ENCODE results near the gene ADAMTSL3. TPM values are rescaled to one million over a fixed set of nuclear protein-coding genes. Genes with fewer than 3 reads are reported as not detected.

ADAMTSL3 gene
- total and polyA plus RNA-seq, 2 of the 8 experiments (the other 6 are each of a cell fraction or from before 2014, with no cell fraction given): 0.35 to 1.4 TPM

DNA sequence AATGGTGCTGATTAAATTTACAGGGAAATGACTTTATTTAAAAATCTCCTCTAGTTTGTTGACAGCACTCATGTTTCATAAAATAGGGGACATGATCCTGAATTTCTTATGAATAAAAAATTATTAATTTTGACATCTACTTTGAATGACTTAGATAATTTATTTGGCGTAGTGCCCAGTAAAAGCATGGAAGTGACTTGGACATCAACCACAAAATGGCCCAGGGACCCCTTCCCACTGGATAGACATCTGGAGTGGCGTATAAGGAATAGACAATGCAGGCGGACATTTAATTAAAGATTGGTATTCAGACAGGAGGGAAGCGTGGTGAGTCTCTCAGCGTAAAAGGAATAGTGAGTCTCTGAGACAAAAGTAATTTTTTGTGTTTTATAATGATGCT is 79.8 kb downstream of the ADAMTSL3 start:
- no peak overlapping the region for H2BK5ac ChIP-seq (ENCODE audit: low read depth, low read length)
- no peak overlapping the region for H3K23ac ChIP-seq (ENCODE audit: insufficient read length)
- 88% methylated on average over 5 of the region's 5 CpGs; no CpG with 5 or more reads in 1 of the 2 experiments for WGBS, 2 experiments (ENCODE audit: extremely low coverage in 1 of 2, insufficient coverage in 1 of 2, insufficient read length in 1 of 2, insufficient replicate concordance in 2 of 2, low coverage in 1 of 2, low lambda C conversion rate in 2 of 2, missing lambda C conversion rate in 1 of 2)
- ChIA-PET CTCF (ENCODE audit: partially characterized antibody) (interaction anchor here (0.9 to 2.4 kb wide), 8 partner anchors 9 to 387 kb away, joined by 3 to 7 read pairs (median 4); no protein-coding TSS in a partner anchor), POLR2A (ENCODE audit: partially characterized antibody) (interaction anchor here (1.6 kb wide), 1 partner anchor 9 kb away, joined by 4 read pairs; no protein-coding TSS in a partner anchor)
- H3K23me2 ChIP-seq (ENCODE audit: low read depth, low read length): 0 out of 2 replicates have a peak, but pooled peaks cover 2% of the 10 kb centered on the region
- DNase-seq (ENCODE audit: low read depth in 1 of 2, low spot score in 2 of 2) (no peak), FAIRE-seq (no peak)
- no peak overlapping the region for H3K27ac ChIP-seq (ENCODE audit: low read depth, low read length)
- H3K9me3 ChIP-seq (ENCODE audit: insufficient read depth in 2 of 2, low read depth in 1 of 2, low read length in 1 of 2): no peaks in the 10 kb centered on the region
- H2BK12ac ChIP-seq (ENCODE audit: low read depth, low read length): no peak overlapping the region
- H3K4ac ChIP-seq (replicated peaks; ENCODE audit: insufficient read length, low read depth, low read length): no peak overlapping the region
- no peak overlapping the region for H3K56ac ChIP-seq (replicated peaks; ENCODE audit: insufficient read length, low read depth, low read length)
- no peaks in the 10 kb centered on the region for H4K20me1 ChIP-seq (replicated peaks in 1 of 2; ENCODE audit: control insufficient read depth in 1 of 2, insufficient read depth in 2 of 2, low read length in 2 of 2)
- no peaks in the 10 kb centered on the region for H3K27me3 ChIP-seq (replicated peaks in 1 of 4; ENCODE audit: control insufficient read depth in 3 of 4, extremely low read depth in 1 of 4, insufficient read depth in 3 of 4, low read length in 3 of 4)
- no peak overlapping the region for H4K8ac ChIP-seq (ENCODE audit: extremely low read depth, insufficient read depth, low read length)
- H3K79me1 ChIP-seq (ENCODE audit: low read depth, low read length): no peaks in the 10 kb centered on the region
- no peak overlapping the region for H4K91ac ChIP-seq (replicated peaks; ENCODE audit: insufficient read length, low read length)
- TF ChIP-seq SAP30 (IDR thresholded peaks at IDR 0.05; ENCODE audit: insufficient read depth, insufficient replicate concordance, low read length) (no peak), KDM5A (IDR thresholded peaks at IDR 0.05; ENCODE audit: low read length) (no peak), TAF7 (optimal IDR thresholded peaks at IDR 0.05; ENCODE audit: borderline replicate concordance, low read depth, low read length) (no peak), HDAC2 (IDR thresholded peaks at IDR 0.05; ENCODE audit: borderline replicate concordance in 1 of 2, low read depth in 2 of 2, low read length in 2 of 2) (no peak)
- no peak overlapping the region for H3K14ac ChIP-seq (ENCODE audit: insufficient read length)
- no peaks in the 10 kb centered on the region for H3K36me3 ChIP-seq (ENCODE audit: control insufficient read depth in 2 of 4, insufficient read depth in 4 of 4, low read length in 3 of 4)
- H3K18ac ChIP-seq (ENCODE audit: extremely low read depth, low read length): no peak overlapping the region
- H3K4me1 ChIP-seq (replicated peaks in 1 of 4; ENCODE audit: control insufficient read depth in 3 of 4, insufficient read depth in 4 of 4, low read length in 3 of 4): 0 out of 7 replicates have a peak, but pooled peaks cover 0 to 3% (median 0%) of the 10 kb centered on the region in 4 experiments
- H2AFZ ChIP-seq (ENCODE audit: low read length): no peak overlapping the region
- H2BK20ac ChIP-seq (ENCODE audit: low read length): no peak overlapping the region
- no peaks in the 10 kb centered on the region for H3K79me2 ChIP-seq (ENCODE audit: control insufficient read depth in 1 of 2, insufficient read depth in 2 of 2, low read length in 2 of 2)
- no peak overlapping the region for H2BK120ac ChIP-seq (replicated peaks; ENCODE audit: low read depth, low read length)
- no peak overlapping the region for H2BK15ac ChIP-seq (ENCODE audit: low read length)
- H3K9ac ChIP-seq (replicated peaks in 1 of 4; ENCODE audit: extremely low read depth in 1 of 4, low read depth in 3 of 4, low read length in 3 of 4): no peak overlapping the region; a peak in 1 of 7 replicates
- no peak overlapping the region for H3K4me2 ChIP-seq (ENCODE audit: insufficient read depth in 1 of 2, low read depth in 2 of 2, low read length in 2 of 2)
- no peak overlapping the region for H3K4me3 ChIP-seq (ENCODE audit: extremely low read depth in 1 of 4, insufficient read depth in 2 of 4, low read depth in 3 of 4, low read length in 4 of 4)
- no peak overlapping the region for H4K5ac ChIP-seq (ENCODE audit: insufficient read length, low read depth, low read length)
- H2AK5ac ChIP-seq (ENCODE audit: low read depth, low read length): no peak overlapping the region
